Lung (tissue), 12 donors: Measurements from ENCODE around the gene RNASE4. TPM values are rescaled to one million over a fixed set of nuclear protein-coding genes. Genes with fewer than 3 reads are reported as not detected.

ENCODE experiments used
- ATAC-seq: fragments of 200-7000 bp; cut with Tn5 transposase; one replicate; pipeline ENCODE4 v1.9.1; 2020; ENCODE audit warnings: moderate number of reproducible peaks; ENCODE audit not compliant: insufficient read depth, low FRiP score
- DNase-seq, 3 donors: peaks; one replicate each; pipeline ENCODE4 v3.0.0-alpha.2; 2013 to 2017
- H3K27ac ChIP-seq, 2 donors: one replicate each; pipeline ENCODE4 v1.5.1; 2013; ENCODE audit warnings: mild to moderate bottlenecking in 2 of 2, moderate library complexity in 2 of 2, control low read depth in 1 of 2, inconsistent platforms in 1 of 2, low read depth in 1 of 2, low read length in 1 of 2
- H3K27me3 ChIP-seq, 3 donors: one replicate each; pipeline ENCODE4 v1.5.1; 2013; ENCODE audit warnings: low read length in 2 of 3; ENCODE audit not compliant: control insufficient read depth in 3 of 3, insufficient read depth in 3 of 3
- H3K36me3 ChIP-seq, 4 donors: one replicate each; pipeline ENCODE4 v1.5.1; 2013; ENCODE audit warnings: low read length in 4 of 4, mild to moderate bottlenecking in 1 of 4, moderate library complexity in 1 of 4; ENCODE audit not compliant: control insufficient read depth in 4 of 4, insufficient read depth in 4 of 4
- H3K4me1 ChIP-seq, 5 donors: one replicate each; pipeline ENCODE4 v1.5.1; 2013; ENCODE audit warnings: low read length in 5 of 5, mild to moderate bottlenecking in 2 of 5, moderate library complexity in 1 of 5; ENCODE audit not compliant: control insufficient read depth in 5 of 5, insufficient read depth in 5 of 5
- H3K4me3 ChIP-seq: one replicate; pipeline ENCODE4 v1.5.1; 2013; ENCODE audit warnings: mild to moderate bottlenecking, control low read depth, moderate library complexity
- H3K9ac ChIP-seq, 2 donors: one replicate each; pipeline ENCODE4 v1.5.1; 2013; ENCODE audit warnings: low read length in 2 of 2, control low read depth in 1 of 2; ENCODE audit not compliant: insufficient read depth in 1 of 2
- H3K9me3 ChIP-seq, 4 donors: one replicate each; pipeline ENCODE4 v1.5.1; 2013; ENCODE audit warnings: low read length in 3 of 4, mild to moderate bottlenecking in 1 of 4, moderate library complexity in 1 of 4; ENCODE audit not compliant: control insufficient read depth in 4 of 4, insufficient read depth in 3 of 4
- WGBS, 2 donors: extraction: QIAGEN DNeasy Blood & Tissue Kit; methylation state at CpG; one replicate each; pipeline ENCODE4 v1.1.7; 2013; 5-methylcytosine and 5-hydroxymethylcytosine counted together
- polyA plus RNA-seq, 2 donors: library from polyadenylated mRNA; stranded (reverse); fragments of 200-250 nt; gene quantifications; one replicate each; pipeline ENCODE4 v1.2.1, GENCODE V29; 2013
- total RNA-seq, 2 donors: library from RNA; depleted of rRNA in 1 of 2; stranded (reverse); fragments of >200 nt in 1 of 2; gene quantifications; one replicate each; pipeline ENCODE4 v1.2.1, GENCODE V29; 2014 to 2021
- TF ChIP-seq, protein P1 (sequence below): IDR thresholded peaks from 2 replicates; pipeline ENCODE4 v1.5.1; 2012; ENCODE audit warnings: mild to moderate bottlenecking; ENCODE audit errors: control extremely low read depth, extremely low read depth
- donor health status: control.
- donor health status: control.
- donor health status: Bipolar disorder and iron deficiency.
- donor health status: healthy.
- donor health status: DM: yes; HTN: yes; CAD: no.

Gene RNASE4
- total and polyA plus RNA-seq, 4 donors, result 14.5 to 51.9 (median 28.6) TPM

DNA sequence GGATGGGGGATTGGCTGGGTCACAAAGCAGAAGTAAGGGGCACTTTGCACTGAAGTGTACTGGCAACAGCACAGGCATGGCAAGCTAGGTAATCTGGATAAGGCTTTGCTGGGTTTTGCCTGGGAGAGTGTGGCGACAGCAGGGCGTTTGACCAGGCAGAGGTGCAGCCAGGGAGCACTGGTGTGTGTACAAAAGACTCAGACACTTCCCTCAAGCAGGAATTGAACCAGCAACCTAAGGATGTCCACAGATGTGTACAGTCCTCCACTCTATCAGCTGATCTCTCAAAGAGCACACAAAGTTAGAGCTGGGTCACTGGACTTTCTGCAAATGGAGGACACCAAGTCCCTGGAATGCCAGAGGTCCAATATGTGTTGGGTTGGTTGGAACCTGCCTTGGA, 15.4 kb upstream of the RNASE4 start:
- Histone ChIP-seq H3K9me3 (no peaks in the 10 kb centered on the region), H3K4me1 (peaks cover 0 to 4% (median 0%) of the 10 kb centered on the region in 5 donors), H3K27ac (no peak overlapping the region), H3K9ac (no peak overlapping the region), H3K27me3 (peaks cover 0 to 9% (median 5%) of the 10 kb centered on the region in 3 donors), H3K36me3 (no peaks in the 10 kb centered on the region), H3K4me3 (no peak overlapping the region)
- TF ChIP-seq, protein P1, sequence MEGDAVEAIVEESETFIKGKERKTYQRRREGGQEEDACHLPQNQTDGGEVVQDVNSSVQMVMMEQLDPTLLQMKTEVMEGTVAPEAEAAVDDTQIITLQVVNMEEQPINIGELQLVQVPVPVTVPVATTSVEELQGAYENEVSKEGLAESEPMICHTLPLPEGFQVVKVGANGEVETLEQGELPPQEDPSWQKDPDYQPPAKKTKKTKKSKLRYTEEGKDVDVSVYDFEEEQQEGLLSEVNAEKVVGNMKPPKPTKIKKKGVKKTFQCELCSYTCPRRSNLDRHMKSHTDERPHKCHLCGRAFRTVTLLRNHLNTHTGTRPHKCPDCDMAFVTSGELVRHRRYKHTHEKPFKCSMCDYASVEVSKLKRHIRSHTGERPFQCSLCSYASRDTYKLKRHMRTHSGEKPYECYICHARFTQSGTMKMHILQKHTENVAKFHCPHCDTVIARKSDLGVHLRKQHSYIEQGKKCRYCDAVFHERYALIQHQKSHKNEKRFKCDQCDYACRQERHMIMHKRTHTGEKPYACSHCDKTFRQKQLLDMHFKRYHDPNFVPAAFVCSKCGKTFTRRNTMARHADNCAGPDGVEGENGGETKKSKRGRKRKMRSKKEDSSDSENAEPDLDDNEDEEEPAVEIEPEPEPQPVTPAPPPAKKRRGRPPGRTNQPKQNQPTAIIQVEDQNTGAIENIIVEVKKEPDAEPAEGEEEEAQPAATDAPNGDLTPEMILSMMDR, result no peak
- ATAC-seq (no peak), DNase-seq (no peak)
- 81 to 92% methylated on average over 2 of the region's 2 CpGs for WGBS, 2 donors

DNA sequence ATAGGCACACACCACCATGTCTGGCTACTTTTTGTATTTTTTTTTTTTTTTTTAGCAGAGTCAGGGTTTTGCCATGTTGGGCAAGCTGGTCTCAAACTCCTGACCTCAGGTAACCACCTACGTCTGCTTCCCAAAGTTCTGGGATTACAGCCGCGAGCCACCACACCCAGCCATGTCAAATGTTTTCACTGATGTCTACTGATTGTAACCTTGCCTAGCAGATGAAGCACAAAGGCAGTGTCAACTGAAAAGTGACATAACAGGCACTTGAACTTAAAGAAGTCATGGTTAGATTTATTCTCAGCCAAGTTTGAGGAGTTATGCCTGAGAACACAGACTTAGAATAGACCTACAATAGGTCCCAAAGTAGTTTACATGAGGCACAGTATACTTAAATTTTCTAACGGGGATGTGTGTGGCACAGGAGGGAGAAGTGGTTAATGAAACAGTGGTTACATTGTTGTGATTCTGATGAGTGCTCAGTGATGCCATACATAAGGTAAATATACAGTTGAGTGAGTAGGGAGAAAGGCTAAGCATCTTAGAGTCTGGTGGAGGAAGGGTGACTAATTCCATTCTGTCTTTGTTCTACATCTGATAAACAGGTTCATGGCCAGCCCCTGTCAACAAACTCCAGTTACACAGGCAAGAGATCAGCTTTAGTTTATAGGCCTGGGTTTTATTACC, 12.6 kb upstream of the RNASE4 start:
- Histone ChIP-seq H3K27me3 (peaks cover 0 to 7% (median 0%) of the 10 kb centered on the region in 3 donors), H3K36me3 (no peaks in the 10 kb centered on the region), H3K4me3 (no peak overlapping the region), H3K9me3 (no peaks in the 10 kb centered on the region), H3K4me1 (peaks cover 0 to 4% (median 0%) of the 10 kb centered on the region in 5 donors), H3K27ac (no peak overlapping the region), H3K9ac (no peak overlapping the region)
- 81 to 82% methylated on average over 4 of the region's 4 CpGs for WGBS, 2 donors
- TF ChIP-seq, protein P1, result no peak
- ATAC-seq, result no peak
- DNase-seq, result no peak

DNA sequence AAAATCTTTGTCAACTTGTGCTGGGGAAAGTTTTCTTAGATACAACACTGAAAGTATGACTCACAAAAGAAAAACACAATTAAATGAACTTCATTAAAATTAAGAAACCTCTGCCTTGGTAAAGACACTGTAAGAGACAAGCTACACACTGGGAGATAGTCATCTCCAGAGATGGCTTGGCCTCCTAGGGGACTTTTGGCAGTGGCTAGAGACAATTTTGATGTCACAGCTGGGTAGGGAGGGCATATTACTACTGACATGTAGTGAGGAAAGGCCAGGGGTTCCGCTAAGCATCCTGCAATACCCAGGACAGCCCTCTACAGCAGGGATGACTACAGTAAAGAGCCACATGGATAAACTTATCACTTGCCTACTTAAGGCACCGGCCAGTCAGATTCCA, 8.7 kb upstream of the RNASE4 start:
- Histone ChIP-seq H3K27ac (no peak overlapping the region), H3K9me3 (no peaks in the 10 kb centered on the region), H3K36me3 (no peaks in the 10 kb centered on the region), H3K27me3 (peaks cover 0 to 8% (median 0%) of the 10 kb centered on the region in 3 donors), H3K4me1 (peaks cover 0 to 7% (median 4%) of the 10 kb centered on the region in 5 donors), H3K4me3 (no peak overlapping the region), H3K9ac (no peak overlapping the region)
- no peak for ATAC-seq
- DNase-seq, result no peak
- 89 to 94% methylated on average over 2 of the region's 2 CpGs for WGBS, 2 donors
- TF ChIP-seq, protein P1, result no peak
